OCI-LY3 (cell line): Measurements from ENCODE around the gene YPEL3.

ENCODE experiments used
- H2AFZ ChIP-seq: fragments of 200-600, 300-600 bp; shearing (Covaris generic); 2 replicates; pipeline ENCODE4 v1.6.0; 2014; ENCODE audit warnings: antibody characterized with exemption, low read depth, low read length
- H3K27ac ChIP-seq: fragments of 200-600, 300-600 bp; sonication (generic); 2 replicates; pipeline ENCODE4 v1.5.1; 2014; ENCODE audit warnings: mild to moderate bottlenecking, low read length, moderate library complexity, mixed read lengths
- H3K27me3 ChIP-seq: fragments of 200-600, 300-600 bp; sonication (generic); 2 replicates; pipeline ENCODE4 v1.6.1; 2014; ENCODE audit warnings: low read depth, low read length, mixed read lengths
- H3K36me3 ChIP-seq: fragments of 200-600, 300-600 bp; sonication (generic); replicated peaks from 2 replicates; pipeline ENCODE3; 2014; ENCODE audit warnings: low read depth, low read length, mixed read lengths
- H3K4me1 ChIP-seq: fragments of 300-600, 200-600 bp; sonication (generic); 2 replicates; pipeline ENCODE4 v1.6.1; 2014; ENCODE audit warnings: low read length, mixed read lengths
- H3K4me2 ChIP-seq: fragments of 200-600, 300-600 bp; sonication (generic); 2 replicates; pipeline ENCODE4 v1.6.1; 2014; ENCODE audit warnings: low read length, mixed read lengths
- H3K4me3 ChIP-seq: fragments of 300-600, 200-600 bp; sonication (generic); 2 replicates; pipeline ENCODE4 v1.5.1; 2014; ENCODE audit warnings: antibody characterized with exemption, mild to moderate bottlenecking, low read length, moderate library complexity
- H3K79me2 ChIP-seq: fragments of 300-600, 200-600 bp; shearing (Covaris generic); 2 replicates; pipeline ENCODE4 v1.6.1; 2014; ENCODE audit warnings: mild to moderate bottlenecking, low read length, mixed read lengths
- H3K9ac ChIP-seq: fragments of 300-600, 200-600 bp; shearing (Covaris generic); 2 replicates; pipeline ENCODE4 v1.6.0; 2014; ENCODE audit warnings: mild to moderate bottlenecking, low read length, moderate library complexity
- H3K9me3 ChIP-seq: fragments of 200-600, 300-600 bp; shearing (Covaris generic); 2 replicates; pipeline ENCODE4 v1.6.1; 2014; ENCODE audit warnings: low read length, mixed read lengths; ENCODE audit not compliant: insufficient read depth
- H4K20me1 ChIP-seq: fragments of 200-600, 300-600 bp; sonication (generic); 2 replicates; pipeline ENCODE4 v1.6.1; 2016; ENCODE audit warnings: low read length, mixed read lengths; ENCODE audit not compliant: insufficient read depth
- CTCF ChIP-seq: fragments of 200-600, 300-600 bp; sonication (generic); IDR thresholded peaks from 2 replicates; pipeline ENCODE4 v1.5.1; 2014; ENCODE audit warnings: antibody characterized with exemption, low read length, low read depth
- EZH2phosphoT487 ChIP-seq: fragments of 200-600 bp; shearing (Covaris generic); IDR thresholded peaks from 2 replicates; pipeline ENCODE4 v1.6.1; 2018; ENCODE audit warnings: antibody characterized with exemption, mixed run types, low read depth

The YPEL3 gene

GRCh38 chr16:30046588-30046987 lies 49.4 kb downstream of the YPEL3 start:
- H3K36me3 ChIP-seq = no peaks in the 10 kb centered on the region
- no peak overlapping the region for H3K9ac ChIP-seq
- H3K79me2 ChIP-seq = no peaks in the 10 kb centered on the region
- H3K27me3 ChIP-seq = peaks cover 7% of the 10 kb centered on the region
- H3K27ac ChIP-seq = no peak overlapping the region
- no peak overlapping the region for H3K4me2 ChIP-seq
- H3K9me3 ChIP-seq = no peaks in the 10 kb centered on the region
- no peaks in the 10 kb centered on the region for H4K20me1 ChIP-seq
- no peak for TF ChIP-seq EZH2phosphoT487
- no peak for TF ChIP-seq CTCF
- H3K4me3 ChIP-seq = no peak overlapping the region
- no peak overlapping the region for H2AFZ ChIP-seq
- H3K4me1 ChIP-seq = no peaks in the 10 kb centered on the region

- Histone ChIP-seq H3K27me3 (peaks cover 7% of the 10 kb centered on the region), H4K20me1 (no peaks in the 10 kb centered on the region), H3K9ac (no peak overlapping the region), H3K4me1 (no peaks in the 10 kb centered on the region), H2AFZ (no peak overlapping the region), H3K36me3 (no peaks in the 10 kb centered on the region), H3K4me2 (no peak overlapping the region), H3K9me3 (no peaks in the 10 kb centered on the region), H3K27ac (no peak overlapping the region), H3K4me3 (no peak overlapping the region), H3K79me2 (no peaks in the 10 kb centered on the region)
- no peak for TF ChIP-seq EZH2phosphoT487
- TF ChIP-seq CTCF = no peak
Observed at GRCh38 chr16:30046178-30046577, 49.8 kb downstream of the YPEL3 start.
